C4-2B (cell line): ENCODE data around the gene ISCU.

Experiments
- ZFX ChIP-seq: fragments of 450-650 bp; IDR thresholded peaks from 2 replicates; pipeline ENCODE4 v1.6.1; 2017
- TF ChIP-seq, protein P1 (sequence below): fragments of 450-650 bp; conservative IDR thresholded peaks from 2 replicates; pipeline ENCODE4 v1.5.1; 2017; ENCODE audit warnings: mild to moderate bottlenecking

DNA sequence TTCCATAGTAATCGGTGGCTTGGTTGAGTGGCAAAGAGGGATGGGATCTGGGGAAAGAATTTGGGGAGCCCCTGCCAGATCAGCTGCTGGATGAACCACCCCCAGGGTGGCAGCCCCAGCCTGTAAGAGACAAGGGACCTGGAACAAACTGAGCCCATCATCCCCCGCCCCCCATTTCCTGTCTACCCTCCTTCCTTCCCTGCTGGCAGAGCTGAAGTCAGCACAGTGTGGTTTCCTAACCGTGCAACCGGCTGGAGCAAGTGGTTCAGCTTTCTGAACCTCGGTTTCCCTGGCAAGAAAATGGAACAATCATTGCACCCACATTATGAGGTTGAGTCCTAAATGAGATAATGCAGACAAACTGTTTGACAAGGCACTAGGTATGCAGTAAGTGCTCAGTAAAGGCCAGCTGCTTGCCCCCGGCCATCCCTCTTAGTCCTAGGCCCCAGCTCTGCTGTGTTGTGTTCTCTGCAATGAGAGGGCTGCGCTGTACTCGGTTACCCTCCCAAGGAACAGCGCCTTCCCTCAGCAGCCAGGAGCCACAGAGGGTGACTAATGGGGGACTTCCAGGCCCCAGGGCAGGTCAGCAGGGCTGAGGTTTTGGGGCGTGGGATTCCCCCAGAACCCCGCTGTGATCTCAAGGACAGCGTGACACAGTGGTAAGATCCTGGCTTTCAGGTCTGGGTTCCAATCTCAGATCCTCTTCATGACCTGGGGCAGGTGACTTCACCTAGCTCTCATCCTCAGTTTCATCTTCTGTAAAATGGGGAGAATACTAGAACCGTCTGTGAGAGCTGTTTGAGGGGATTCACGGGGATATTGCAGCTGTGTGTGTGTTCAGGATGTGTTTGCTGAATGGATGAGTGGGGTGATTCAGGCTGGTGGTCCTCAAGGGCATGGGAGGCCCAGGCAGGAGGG lies 54.8 kb downstream of the ISCU start:
- TF ChIP-seq, protein P1, sequence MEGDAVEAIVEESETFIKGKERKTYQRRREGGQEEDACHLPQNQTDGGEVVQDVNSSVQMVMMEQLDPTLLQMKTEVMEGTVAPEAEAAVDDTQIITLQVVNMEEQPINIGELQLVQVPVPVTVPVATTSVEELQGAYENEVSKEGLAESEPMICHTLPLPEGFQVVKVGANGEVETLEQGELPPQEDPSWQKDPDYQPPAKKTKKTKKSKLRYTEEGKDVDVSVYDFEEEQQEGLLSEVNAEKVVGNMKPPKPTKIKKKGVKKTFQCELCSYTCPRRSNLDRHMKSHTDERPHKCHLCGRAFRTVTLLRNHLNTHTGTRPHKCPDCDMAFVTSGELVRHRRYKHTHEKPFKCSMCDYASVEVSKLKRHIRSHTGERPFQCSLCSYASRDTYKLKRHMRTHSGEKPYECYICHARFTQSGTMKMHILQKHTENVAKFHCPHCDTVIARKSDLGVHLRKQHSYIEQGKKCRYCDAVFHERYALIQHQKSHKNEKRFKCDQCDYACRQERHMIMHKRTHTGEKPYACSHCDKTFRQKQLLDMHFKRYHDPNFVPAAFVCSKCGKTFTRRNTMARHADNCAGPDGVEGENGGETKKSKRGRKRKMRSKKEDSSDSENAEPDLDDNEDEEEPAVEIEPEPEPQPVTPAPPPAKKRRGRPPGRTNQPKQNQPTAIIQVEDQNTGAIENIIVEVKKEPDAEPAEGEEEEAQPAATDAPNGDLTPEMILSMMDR: no peak
- TF ChIP-seq ZFX: no peak
